ENCODE measurements around the gene MIR17HG.
"Not testable (repeated sequence)": the region's sequence is repeated elsewhere in the genome, so short reads cannot be mapped to it uniquely, and the experiment has no call there.

Gene MIR17HG

DNA sequence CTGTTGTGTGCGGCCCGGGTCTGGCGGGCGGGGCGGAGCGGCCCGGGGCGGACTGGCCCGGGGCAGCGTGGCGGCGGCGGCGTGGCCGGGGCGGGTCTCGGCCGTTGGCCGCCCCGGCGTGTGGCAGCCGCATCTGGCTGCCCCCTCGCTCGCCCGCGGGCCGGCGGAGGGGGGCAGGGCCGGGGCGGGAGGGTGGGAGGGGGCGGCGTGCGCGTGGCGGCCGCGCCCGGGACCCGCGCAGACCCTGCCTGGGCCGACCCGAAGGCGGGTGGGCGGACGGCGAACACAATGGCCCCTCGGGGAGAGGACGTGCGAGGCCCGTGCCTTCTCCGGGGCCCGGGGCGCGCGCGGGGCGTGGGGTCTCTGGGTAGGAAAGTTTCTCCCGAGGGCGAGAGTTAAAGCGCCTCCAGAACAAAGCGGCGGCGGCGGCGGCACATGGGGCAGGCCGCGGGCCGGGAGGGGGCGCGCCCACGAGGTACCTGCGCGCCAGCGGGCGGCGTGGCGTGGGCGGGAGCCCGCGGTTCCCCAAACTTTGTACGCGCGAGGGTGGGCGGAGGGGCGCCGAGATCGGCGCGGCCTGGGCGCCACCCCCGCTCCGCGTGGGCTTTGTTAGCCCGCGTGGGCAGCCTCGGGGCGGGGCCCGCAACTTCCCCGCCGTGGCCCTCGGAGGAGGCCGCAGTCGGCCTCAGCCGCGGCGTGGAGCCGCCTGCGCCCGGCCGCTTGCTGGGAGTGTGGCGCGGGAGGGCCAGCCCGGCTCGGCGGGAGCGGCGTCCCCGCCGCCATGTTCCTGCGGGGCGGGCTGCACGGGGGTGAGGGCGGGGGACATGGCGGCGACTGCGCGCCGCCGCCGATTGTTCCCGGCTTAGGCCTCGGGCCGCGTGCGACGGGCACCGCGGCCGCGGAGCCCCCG lies 764 bp downstream of the MIR17HG start:
- peak; percentile 90 for DNase-seq

DNA sequence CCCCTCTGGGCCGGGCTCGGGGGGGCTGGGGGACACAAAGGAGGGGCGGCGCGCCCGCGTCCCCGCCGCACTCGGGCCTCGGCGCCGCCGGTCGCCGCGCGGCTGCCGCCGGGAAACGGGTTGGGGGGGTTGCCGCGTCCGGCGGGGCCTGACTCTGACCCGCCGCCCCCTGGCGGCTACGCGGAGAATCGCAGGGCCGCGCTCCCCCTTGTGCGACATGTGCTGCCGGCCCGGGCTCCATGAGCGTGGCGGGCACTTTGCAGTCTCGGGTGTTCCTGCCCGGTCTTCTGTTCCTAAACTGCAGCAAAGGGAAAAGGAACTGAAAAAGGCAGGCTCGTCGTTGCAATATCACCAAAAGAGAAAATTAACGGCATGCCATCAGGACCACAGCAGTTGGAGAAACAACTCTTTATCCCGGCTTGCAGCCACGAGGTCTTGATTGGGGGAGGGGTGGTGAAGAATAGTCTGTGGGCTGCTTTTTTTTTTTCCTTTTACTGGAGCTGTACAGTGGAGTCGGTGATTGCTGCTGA lies 1.5 kb downstream of the MIR17HG start:
- DNase-seq = peak; percentile 98

DNA sequence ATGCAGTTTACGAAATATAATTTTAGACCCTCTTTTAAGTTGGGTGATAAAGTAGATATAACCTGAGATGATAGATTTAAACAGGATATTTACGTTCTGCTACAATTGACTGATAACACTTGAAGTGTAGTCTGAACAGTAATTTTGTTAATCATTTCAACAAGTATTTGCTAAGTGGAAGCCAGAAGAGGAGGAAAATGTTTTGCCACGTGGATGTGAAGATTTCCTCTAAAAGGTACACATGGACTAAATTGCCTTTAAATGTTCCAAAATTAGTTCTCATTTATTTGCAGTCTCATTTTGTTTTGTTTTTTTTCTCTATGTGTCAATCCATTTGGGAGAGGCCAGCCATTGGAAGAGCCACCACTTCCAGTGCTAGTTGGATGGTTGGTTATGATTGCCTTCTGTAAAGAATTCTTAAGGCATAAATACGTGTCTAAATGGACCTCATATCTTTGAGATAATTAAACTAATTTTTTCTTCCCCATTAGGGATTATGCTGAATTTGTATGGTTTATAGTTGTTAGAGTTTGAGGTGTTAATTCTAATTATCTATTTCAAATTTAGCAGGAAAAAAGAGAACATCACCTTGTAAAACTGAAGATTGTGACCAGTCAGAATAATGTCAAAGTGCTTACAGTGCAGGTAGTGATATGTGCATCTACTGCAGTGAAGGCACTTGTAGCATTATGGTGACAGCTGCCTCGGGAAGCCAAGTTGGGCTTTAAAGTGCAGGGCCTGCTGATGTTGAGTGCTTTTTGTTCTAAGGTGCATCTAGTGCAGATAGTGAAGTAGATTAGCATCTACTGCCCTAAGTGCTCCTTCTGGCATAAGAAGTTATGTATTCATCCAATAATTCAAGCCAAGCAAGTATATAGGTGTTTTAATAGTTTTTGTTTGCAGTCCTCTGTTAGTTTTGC lies 2.8 kb downstream of the MIR17HG start:
- peak; percentile 63 for DNase-seq

DNA sequence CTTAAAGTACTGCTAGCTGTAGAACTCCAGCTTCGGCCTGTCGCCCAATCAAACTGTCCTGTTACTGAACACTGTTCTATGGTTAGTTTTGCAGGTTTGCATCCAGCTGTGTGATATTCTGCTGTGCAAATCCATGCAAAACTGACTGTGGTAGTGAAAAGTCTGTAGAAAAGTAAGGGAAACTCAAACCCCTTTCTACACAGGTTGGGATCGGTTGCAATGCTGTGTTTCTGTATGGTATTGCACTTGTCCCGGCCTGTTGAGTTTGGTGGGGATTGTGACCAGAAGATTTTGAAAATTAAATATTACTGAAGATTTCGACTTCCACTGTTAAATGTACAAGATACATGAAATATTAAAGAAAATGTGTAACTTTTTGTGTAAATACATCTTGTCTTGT lies 3.6 kb downstream of the MIR17HG start:
- DNase-seq = no peak

DNA sequence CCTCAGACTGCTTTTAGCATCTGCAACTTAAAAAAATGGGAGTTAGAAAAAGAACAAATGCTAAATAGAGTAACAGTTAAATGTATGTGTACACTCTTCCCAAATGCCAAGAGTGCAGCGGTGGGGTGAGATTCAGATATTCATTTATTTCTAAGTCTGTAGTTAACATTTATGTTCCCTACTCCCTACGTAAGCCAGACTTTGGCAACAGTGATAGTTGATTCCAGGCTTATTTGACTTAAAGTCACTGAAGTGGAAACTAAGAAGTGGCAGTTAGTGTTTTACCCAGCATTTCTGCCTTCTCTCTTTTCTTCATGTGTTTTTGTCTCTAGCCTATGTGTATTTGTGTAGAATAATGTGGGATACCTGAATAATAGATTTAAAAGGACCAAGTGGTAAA lies 4.5 kb downstream of the MIR17HG start:
- no peak for DNase-seq

DNA sequence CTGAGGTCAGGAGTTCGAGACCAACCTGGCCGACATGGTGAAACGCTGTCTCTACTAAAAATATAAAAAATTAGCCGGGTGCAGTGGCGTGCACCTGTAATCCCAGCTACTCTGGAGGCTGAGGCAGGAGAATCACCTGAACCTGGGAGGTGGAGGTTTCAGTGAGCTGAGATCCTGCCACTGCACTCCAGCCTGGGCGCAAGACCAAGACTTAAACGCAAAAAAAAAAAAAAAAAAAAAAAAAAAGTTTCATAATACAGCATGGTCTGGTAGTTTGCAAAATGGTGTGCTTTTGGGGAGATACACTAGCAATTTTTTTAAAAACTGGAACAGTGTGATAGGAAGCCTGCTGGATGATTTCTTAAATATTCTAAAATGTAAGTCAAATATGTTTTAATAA lies 5.4 kb downstream of the MIR17HG start:
- not testable (repeated sequence) for DNase-seq

DNA sequence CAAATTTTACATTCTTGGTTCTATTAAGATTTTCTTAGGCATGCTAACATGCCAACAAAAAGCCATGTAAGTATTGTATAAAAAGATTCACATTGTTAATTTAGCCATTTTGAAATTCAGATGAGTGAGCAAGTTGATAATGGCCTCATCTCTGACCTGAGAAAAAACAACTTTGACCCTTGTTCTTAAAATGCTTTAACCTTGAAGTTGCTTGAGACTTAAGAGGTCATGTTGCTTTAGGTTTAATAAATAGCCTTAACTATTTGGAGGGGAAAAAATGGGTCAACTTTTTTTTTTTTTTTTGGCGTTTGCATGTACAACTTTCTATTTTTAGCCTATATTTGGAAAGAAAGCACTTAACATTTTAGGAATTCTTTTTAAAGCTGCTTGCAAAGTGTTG lies 6.0 kb downstream of the MIR17HG start:
- DNase-seq = no peak

DNA sequence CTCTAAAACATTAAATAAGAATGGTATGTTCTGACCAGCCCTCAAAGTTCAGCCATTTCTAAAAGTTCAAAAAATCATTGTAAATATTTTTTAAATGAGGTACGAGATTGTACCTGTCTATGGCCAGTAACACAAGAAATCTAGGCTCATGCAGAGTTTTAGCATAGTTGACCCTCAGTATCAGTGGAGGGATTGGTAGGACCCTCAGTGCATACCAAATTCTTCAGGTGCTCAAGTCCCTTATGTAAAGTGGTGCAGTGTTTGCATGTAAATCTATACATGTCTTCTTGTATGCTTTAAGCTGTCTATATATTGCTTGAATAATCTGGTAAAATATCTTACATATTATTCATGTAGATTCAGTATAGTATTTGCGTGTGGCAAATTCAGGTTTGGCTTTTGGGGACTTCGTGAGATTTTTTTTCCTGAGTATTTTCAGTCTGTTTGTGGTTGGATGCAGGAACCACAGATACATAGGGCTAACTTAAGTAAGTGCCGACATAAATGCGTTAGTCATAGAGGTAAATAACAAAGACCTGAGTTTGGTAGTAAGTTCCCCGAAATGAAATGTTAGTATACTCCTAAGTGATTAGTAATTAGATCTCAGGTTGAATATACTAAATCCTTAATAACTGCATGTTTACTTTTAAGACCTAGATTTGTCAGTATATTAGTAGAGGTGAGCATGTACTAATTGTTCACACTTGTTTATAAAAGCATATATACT lies 7.8 kb downstream of the MIR17HG start:
- DNase-seq = no peak

DNA sequence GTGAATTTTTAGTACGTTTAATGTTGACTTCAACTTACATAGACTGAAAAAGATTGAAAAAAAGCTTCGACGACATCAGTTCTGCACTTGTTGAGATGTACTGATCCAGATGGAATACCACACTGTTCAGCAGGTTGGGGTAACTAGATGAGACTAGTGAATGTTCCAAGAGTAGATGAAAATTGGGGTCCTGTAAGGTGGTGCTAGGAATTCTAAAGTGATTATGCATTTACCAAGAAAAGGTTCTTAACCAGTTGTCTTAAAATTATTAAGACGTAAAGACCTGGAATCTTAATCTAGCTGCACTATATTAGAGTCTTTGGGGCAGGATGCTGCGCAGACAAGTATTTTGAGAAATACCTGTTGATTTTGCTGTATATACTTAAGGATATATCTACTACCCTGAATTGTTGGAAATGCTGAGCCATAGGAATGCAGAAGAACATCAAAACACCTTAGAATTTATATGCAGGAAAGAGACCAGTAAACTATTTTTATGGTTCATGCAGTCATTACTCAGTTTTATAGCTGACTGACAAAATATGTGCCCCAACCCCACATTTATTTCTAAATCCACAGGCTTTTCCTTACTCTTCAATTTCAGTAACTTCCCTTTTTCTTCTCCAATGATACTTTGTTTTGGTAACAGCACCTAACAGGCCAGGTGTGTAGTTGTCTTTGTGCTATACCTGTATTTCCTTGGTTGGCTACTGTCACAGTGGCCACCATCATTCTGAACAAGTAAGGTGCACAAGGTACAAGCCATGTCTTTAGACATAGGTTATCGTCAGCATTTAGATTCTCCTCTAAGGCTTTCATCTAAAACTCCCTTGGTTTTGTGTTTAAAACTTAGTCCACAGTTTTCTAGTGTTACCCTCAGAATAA lies 8.6 kb downstream of the MIR17HG start:
- DNase-seq = no peak

DNA sequence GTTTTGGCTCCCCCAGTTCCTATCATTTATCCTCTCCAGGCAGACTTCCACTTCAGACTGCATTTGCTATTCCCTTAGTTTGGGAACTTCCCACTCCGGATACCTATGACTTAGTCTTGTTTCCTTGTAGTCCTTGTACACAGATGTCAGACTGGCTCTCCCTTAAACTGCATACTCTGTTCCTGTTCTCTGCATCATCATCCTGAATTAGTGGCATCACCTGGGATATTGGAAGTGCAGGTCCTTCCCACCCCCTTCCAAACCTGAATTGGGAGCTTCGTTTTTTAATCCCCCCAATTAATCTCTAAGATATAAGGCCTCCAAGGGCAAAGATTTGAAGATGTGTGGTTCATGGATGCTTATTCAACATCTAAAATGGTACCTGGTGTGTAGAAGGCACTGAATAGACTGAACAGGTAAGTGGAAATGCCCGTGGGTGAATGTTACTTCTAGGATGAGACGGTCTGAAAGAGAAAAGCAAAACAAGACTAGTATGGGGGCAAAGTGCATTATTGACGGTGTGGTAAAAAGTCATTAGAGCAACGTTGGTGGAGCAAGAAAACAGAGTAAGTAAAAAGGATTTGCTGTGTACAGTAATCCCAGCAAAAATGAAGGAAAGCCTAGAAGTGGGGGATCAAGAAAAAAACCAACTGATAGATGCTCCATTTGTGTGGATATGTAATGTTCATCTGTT lies 9.6 kb downstream of the MIR17HG start:
- DNase-seq = no peak

DNA sequence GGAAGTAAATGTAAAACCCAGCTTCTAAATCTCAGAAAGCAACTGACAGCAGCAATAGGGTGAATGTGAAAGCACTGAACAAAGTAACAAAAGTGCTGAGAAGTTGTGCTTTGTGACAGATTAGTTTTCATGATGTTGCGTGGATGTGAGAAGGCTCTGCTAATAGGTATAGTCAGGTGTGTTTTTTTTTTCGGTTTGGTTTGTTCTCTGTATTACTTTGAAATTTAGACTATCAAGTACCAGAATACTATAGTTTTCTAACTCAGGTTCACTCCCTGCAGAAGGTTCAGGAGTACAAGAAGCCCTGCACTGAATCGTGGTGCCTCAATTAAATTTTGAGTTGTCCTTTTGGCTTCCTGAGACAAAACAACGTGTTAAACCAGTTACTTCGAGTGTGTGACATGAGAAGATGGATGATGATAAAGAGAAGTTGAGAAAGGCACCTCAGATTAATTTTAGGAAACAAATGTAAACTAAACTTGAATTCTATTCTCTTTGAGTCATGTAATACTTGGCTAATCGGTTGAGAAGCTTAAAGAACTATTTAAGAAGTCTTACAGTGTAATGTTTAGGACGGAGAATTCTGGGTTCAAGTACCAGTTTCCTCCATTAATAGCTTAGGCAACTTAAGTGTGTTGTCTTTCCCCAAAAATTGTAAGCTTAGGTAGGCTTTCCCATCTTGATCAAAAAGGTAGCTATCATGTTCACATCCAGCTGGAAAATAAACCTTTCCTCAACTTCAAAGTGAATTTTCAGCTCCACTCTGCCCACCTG lies 10.3 kb downstream of the MIR17HG start:
- no peak for DNase-seq

DNA sequence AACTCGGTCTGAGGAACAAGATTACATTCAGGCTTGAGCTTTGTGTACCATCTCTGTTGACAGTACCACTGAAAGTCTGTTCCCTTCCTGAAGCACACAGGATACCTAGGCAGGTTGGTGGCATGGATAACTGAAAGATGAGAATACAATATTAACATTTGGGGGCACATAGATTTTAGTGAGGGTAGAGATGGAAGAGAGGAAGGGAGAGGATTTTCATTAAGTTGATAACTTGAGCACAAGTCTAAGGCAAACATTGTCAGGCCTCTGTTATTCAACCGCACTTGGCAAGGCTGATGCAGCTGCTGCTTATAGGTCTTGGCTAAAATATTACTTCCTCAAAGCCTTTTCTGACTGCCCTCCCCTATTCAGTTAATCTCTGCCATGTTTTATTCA lies 10.9 kb downstream of the MIR17HG start:
- no peak for DNase-seq

DNA sequence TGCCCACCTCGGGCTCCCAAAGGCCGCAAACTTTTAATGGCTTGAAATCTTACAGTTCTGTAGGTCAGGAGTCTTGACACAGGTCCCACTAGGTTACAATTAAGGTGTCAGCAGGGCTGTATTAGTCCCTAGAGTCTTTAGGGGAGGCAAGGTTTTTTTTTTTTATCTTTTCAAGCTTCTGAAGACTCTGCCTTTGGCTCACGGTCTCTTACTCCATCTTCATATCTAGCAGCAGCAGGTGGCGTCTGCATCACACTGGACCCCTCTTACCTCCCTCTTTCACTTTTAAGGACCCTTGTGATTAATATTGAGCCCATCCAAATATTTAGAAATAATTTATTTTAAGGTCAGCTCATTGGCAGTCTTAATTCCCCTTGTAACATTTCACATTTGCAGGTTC lies 11.6 kb downstream of the MIR17HG start:
- no peak for DNase-seq

DNA sequence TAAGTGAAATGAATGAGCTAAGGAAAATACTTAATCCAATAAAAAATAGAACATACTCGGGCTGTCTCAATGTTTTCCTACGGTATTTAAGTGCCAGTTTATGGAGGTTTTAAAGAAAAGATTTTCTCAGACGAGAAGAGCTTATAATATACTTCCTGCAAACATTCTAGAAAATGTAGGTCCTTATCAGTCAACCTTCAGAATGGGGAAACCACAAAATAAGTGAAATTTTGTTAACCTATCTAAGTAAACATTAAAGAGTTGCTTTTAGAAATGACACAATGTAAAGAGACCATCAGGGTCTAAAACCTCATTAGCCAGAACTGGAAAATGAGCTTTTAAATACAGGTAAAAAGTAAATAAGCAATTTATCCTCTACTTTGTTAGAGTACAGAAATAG lies 12.1 kb downstream of the MIR17HG start:
- no peak for DNase-seq

DNA sequence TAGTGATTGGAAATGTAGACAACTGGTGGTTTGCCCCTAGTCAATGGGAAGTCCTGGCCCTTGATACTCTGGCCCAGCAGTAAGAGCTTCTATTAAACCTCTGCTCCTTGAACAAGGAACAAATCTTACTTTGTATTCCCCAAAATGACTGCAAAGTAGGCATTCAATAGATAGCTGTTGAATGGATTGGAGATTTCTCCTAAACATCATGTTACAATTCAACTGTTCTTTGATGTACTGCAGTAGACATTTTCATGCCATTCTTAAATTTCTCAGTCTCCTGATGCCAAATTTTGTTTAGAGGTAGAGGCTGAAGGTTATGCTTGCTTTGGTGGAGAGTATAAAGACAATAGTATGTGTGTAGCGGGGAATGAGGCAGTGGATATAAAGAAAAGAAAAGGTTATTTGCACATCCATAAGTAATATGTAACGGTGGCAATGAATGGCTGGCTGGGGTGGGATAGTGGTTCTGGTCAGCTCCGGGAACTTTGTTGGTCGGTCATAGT lies 12.8 kb downstream of the MIR17HG start:
- DNase-seq = no peak

DNA sequence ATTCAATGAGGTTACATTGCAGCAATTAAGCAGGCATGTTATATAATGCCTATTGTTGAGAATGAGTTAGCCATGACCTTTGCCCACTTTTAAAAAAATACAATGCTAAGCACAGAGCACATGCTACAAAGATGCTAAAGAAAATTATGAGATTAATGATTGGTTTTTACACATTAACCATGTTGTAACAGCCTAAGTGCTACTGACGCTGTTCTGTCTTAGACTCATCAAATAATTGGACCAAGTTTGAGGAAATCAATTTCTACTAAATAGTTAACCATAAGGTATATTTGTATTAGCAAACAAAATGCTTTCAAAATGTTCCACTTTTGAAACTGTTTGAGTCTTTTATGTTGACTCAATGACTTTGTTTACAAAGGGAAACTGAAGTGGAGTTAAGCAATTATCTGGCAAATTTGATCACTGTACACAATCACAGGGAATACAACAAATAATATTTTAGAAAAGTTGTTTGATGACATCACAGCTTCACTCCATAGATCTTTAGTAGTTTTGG lies 14.3 kb downstream of the MIR17HG start:
- no peak for DNase-seq

DNA sequence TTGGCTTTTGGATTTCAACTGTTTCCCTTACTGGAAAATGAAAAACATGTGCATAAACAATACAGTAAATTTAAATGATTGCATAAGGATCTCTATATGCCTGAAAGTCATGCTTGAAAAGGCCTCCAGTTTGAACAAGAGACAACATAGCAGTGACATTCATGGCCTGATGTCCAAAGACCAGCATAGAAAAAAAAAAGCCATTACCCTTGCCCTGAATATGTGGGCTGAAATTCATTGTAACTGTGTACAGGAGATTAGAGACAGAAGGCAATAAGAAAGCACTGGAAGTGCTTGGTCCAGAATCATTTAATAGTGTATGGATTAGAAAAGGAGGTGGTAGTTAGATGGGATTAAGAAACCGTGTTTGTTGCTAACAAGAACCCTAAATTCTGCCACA lies 15.4 kb downstream of the MIR17HG start:
- DNase-seq = no peak

DNA sequence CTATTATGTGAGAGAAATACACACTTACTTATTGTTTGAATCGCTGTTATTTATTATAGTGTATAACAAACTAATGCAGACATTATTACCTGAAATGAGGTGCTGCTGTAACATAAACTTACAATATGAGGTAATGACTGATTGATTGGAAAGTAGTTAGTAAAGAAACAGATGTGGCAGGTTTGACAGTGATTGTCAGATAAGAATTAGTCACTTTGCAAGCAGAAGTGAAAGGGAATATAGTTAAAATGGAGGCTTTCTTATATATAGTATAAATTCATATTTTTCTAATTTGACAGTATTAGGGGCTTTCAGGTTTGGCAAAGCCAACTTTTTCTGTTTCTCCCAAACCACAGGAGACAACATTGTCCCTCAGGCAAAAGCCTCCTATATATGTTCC lies 20.6 kb downstream of the MIR17HG start:
- no peak for DNase-seq

DNA sequence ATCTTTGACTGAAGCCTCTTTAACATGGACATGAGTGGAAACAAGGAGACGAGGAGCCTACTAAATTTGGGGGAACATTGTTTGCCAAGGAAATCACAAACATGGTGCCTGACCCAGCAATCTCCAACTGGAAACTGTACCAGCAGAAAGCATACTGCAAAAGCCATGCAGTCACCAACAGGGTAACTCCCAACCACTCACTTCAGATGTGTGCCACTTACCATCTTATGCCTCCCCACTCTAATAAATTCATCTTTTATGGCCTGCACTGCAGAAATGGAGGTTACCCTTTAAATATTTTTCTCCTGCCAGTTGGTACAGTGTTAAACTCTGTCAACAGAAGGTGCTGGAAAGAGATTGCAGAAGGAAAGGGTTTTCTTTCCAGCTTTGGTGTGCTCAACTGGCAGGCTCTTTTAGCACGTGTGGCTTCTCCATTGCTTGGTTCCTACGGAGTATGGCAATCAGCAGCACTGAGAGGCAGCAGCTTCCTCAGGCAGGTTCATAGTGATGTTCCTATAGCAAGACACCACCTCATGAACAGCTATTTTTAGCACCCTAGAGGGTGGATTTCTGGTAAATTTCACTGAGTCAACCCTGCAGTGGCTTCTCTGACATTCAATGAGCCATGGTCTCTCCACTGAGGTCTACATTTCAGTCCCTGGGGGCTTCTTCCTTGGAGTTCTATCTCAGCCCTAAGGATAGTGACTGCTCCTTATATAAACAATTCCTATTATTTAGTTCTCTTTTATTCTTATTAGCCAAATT lies 21.4 kb downstream of the MIR17HG start:
- no peak for DNase-seq
